Prostate gland (tissue), 1 donor: ENCODE results near the gene MYO1D.

Experiments
- POLR2A ChIP-seq: fragments of 450-650 bp; IDR thresholded peaks from one replicate; pipeline ENCODE4 v1.6.1; 2016; ENCODE audit warnings: antibody characterized with exemption, mild to moderate bottlenecking
- POLR2AphosphoS5 ChIP-seq: sonication (generic); formaldehyde crosslinking; IDR thresholded peaks from one replicate; pipeline ENCODE4 v1.6.1; 2017; ENCODE audit warnings: antibody characterized with exemption

DNA sequence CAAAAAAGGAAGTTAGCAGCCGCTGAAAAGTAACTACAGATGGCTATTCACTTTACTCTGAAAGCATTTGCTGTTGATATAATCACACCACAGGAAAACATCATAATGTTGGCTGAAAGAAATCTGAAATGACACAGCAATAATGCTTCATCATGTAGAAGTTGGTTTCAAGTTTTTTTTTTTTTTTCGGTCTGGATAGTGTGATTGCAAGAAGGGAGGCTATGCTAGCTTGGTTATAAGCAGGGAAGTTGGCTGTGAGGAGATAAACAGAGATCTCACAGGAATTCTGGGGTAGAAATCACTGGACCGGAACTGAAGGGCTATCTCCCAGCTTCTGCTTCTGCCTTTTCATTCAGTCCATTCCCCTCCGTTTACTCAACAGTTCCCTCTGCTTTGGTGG, 57.9 kb downstream of the MYO1D start:
- TF ChIP-seq POLR2AphosphoS5 = no peak
- TF ChIP-seq POLR2A = no peak
